Renal cortical epithelial cell (primary cell): ENCODE measurements around the gene OR5A2. TPM values are rescaled to one million over a fixed set of nuclear protein-coding genes. Genes with fewer than 3 reads are reported as not detected.
"Not testable (repeated sequence)": the region's sequence is repeated elsewhere in the genome, so short reads cannot be mapped to it uniquely, and the experiment has no call there.

ENCODE experiments used
- DNase-seq: peaks from one replicate; pipeline ENCODE4 v3.0.0-alpha.2; 2011; ENCODE audit warnings: low read depth
- total RNA-seq: library from RNA; depleted of rRNA; stranded (reverse); fragments of >200 nt; gene quantifications from 2 replicates; pipeline ENCODE4 v1.2.3, GENCODE V29; 2014

The OR5A2 gene
- total RNA-seq = not detected in 2 replicates

DNA sequence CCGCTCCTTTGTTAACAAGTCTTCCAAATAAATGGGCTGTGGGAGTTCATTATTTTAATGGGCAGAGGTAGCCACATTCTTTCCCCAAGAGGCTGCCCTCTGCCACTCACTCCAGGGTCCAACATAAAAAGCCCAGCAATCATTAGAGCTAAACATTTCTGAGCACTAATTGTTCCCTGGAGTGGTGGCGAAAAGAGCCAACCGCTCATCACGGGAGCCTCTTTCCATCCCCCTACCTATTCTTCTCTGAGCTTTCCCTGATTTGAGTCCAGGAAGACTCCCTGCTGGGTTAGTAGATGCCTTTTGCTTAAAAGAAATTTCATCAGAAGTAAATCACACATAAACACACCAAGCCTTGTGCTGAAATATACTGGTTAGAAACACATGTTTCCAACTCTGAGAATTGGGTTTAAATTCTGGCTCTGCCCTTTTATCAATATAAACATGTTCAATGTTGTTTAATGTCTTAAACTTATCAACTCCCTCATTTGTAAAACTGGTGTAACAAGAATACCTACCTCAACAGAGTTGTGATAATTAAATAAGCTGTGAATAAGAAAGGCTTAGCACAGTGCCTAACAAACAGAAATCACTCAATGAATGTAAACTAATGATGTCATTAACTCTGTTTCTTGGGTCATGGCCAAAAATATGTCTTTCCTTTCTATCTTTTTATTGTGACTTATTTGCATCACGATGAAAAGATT lies at the start of gene OR5A2:
OR5A2 (minus strand) TSS at position 53 of the 707 bp plus-strand sequence. CDS start 3,460 bp downstream, outside the sequence.
- DNase-seq = no peak

DNA sequence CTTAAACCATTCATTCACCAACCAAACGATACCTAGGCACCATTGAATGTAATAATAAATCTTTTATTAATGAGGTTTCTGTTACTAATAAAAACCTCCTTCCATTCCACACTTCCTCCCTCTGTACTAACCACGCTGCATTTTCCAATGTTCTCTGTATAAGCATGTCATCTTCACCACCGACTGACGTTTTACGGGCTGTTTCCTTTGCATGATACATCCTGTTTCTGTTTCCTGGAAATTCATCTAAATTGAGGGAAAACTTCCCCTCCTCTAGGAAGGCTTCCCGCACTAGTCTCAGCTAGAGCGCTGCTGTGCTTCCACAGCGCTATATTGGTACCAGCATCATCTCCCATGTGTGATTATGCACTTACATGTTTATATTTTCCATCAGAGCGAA lies 49.0 kb upstream of the OR5A2 start:
- DNase-seq = no peak

DNA sequence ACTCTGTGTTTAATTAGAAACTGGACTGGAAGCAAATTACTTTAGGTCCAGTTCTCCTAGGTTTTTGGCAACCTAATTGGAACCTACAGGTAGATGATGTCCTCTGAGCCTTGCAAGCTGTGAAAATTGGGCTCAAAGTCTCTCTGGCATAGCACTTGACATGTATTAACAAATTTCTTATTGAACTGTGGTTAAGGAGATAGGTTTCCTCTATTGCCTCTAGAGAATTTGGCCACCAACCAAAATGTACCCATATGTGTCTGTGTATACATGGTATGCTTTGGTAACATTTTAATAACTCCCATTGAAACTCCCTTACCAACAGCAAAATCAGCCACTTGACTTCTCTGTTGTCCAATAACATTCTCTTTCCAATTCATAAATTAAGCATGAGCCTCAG lies 46.8 kb upstream of the OR5A2 start, which contains the start of gene OR4D10:
OR4D10 (plus strand) TSS at position 301 of the 400 bp plus-strand sequence. CDS start 4,115 bp downstream, outside the sequence.
- DNase-seq = no peak

DNA sequence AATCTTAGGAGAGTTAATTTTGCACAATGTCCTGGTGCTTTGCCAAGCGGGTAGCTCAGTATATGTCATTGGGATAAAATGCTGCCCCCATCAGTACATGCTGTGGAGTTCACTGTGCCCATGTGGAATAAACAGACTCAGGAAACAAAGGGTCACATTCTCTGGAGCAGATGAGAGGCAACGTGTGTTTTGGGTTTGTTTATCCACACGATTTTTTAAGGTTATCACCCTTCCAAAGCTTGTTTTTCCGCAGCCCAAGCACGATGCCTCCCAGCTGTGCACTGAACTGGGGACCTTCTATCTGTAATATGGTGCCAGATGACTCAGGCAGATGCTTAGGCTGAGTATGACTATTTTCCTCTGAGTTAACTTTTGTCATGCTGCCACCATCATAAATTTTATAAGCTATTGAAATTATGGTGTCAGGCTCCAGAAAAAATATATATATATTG lies 37.0 kb upstream of the OR5A2 start:
- no peak for DNase-seq

DNA sequence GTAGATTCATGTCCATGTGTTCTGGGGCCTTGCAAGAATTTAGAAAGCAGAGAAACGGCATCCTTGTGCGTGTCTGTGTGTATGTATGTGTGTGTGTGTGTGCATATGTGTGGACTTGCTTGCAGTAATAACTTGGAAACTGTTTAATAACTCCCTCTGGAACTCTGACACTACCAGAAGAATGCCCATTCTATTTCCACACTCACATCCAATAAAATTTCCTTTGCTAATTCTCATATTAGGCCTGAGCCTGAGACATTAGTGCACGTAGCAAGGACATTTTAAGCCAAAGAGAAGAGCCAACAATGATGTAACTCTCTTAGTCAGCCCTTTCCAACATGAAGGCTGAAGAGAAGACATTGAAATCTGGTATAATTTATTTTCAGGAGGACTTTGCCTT lies 33.7 kb upstream of the OR5A2 start:
- no peak for DNase-seq

DNA sequence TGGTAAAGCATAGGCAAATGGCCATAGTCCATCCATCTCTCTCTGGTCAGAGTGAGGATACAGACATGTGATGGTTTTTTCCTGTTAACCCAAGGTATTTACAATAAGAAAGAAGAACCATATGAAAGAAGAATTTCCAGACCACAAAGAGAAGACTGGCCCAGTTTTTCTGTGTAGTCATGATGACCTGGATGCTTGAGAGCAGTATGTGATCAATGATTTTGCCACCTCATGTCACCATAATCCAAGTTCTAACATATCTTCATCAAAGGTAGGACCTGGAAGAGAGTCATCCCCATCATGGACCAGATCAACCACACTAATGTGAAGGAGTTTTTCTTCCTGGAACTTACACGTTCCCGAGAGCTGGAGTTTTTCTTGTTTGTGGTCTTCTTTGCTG lies 30.4 kb upstream of the OR5A2 start, which contains the start of gene OR4D6:
OR4D6 (plus strand) TSS at position 301 of the 400 bp plus-strand sequence; CDS start at position 301, 0 bp downstream.
- DNase-seq = no peak

DNA sequence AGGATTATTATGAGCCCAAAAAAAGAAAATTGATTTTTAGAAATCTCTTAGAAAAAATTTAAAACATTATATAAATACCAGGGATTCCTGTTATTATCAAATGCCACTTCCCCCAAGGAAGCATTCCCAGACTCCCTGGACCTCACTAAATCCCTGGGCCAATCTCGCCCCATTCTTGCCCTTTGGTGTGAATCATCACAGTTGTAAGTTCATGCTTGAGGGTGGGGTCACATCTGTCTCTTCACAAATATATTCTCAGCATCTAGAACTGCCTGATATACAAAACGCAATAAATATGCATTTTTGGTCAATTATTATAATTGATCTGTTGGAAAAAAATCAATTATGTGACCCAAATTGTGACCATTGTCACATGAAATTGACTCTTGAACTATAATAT lies 22.3 kb upstream of the OR5A2 start:
- no peak for DNase-seq

- not testable (repeated sequence) for DNase-seq
These were observed 19.4 kb upstream of the OR5A2 start for GRCh38 chr11:59445624-59446023.

DNA sequence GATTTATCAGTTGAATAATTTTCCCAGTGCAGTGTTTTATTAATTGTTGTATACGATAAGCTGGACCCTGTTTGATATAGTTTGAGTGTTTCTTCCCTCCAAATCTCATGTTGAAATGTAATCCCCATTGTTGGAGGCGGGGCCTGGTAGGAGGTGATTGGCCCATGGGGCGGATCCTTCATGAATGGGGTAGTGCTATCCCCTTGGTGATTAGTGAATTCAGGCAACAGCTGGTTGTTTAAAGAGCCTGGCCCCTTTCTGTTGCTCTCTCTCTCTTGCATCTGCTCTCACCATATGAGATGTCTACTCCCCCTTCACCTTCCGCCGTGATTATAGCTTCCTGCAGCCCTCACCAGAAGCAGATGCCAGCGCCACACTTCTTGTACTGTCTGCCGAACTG lies 11.6 kb upstream of the OR5A2 start:
- no peak for DNase-seq

DNA sequence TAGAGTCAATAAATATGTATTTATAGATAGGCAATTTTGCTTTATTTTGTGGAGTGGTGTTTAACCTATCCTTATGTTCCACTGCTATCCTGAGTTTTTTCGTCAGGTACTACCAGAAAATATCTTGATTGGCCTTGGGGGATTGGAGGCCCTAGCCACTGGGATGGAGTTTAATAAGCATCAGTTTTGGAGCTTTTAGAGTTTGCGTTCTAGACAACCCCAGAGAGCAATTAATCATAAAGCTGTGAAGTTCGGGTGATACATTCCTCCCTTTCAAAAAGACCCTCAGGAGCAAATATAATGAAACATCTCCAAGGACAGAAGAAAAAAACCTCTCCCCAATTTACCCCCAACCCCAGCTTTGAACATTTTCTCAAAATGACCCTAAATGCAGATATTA lies 10.0 kb upstream of the OR5A2 start, which contains the start of gene OR5A1:
OR5A1 (plus strand) TSS at position 301 of the 400 bp plus-strand sequence. CDS start 6,700 bp downstream, outside the sequence.
- no peak for DNase-seq

- peak; percentile 52 for DNase-seq
These were observed 3.8 kb upstream of the OR5A2 start for GRCh38 chr11:59429924-59430516.

GRCh38 chr11:59427068-59427382 lies 812 bp upstream of the OR5A2 start:
- no peak for DNase-seq

GRCh38 chr11:59425131-59425530 lies 1.1 kb downstream of the OR5A2 start:
- no peak for DNase-seq

- DNase-seq = no peak
These were observed 2.4 kb downstream of the OR5A2 start for GRCh38 chr11:59423835-59424234.

DNA sequence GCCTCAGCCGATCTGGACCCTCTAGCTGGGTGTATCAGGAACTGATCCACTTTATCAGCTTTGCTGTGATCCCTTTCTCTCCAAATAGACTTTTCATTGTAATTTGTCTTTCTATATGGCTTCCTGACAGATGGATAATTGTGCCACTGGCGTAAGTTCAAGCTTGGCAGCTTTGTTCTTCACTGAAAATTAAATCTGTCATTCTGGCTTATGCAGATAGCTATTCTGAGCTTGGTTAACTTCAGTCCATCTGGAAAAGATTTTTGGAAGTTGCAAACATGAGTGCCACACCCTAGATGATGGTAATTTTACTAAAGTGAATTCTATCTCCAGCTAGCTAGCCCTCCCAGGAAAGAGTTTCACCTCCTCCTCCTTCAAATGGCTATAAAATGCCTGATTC lies 8.1 kb downstream of the OR5A2 start:
- no peak for DNase-seq

- no peak for DNase-seq
These were observed 9.2 kb downstream of the OR5A2 start for GRCh38 chr11:59417023-59417422.

- no peak for DNase-seq
These were observed 9.6 kb downstream of the OR5A2 start for GRCh38 chr11:59416613-59417012.

DNA sequence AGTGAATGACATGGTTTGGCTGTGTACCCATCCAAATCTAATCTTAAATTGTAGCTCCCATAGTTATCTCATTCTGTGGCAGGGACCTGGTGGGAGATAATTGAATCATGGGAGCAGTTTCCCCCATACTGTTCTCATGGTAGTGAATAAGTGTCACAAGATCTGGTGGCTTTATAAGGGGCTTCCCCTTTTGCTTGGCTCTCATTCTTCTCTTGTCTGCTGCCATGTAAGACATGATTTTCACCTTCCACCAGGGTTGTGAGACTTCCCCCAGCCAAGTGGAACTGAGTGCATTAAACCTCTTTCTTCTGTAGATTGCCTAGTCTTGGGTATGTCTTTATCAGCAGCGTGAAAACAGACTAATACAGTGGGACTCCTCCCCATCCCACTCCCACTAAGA lies 11.1 kb downstream of the OR5A2 start:
- DNase-seq = no peak

DNA sequence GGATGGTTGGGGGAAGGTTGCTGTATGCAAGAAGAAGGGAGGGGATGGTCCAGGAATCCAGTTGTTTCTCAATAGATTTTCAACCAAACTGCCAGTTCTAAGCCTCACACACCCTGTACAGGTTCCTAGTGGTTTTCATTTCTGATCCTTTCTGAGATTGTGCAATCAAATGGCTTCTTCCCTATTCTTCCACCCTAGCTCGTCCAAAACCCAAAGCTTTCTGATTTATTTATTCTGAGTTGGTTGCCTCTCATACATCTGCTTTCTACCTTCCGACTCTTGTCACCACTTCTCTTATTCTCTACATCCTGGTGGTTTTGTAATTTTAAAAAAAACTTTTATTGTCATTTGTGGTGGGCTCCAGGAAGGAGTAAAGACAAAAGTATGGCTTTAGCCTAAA lies 12.6 kb downstream of the OR5A2 start:
- DNase-seq = no peak

- no peak for DNase-seq
These were observed 22.7 kb downstream of the OR5A2 start for GRCh38 chr11:59403546-59403945.

GRCh38 chr11:59401262-59401552 lies 25.0 kb downstream of the OR5A2 start:
- DNase-seq = no peak

DNA sequence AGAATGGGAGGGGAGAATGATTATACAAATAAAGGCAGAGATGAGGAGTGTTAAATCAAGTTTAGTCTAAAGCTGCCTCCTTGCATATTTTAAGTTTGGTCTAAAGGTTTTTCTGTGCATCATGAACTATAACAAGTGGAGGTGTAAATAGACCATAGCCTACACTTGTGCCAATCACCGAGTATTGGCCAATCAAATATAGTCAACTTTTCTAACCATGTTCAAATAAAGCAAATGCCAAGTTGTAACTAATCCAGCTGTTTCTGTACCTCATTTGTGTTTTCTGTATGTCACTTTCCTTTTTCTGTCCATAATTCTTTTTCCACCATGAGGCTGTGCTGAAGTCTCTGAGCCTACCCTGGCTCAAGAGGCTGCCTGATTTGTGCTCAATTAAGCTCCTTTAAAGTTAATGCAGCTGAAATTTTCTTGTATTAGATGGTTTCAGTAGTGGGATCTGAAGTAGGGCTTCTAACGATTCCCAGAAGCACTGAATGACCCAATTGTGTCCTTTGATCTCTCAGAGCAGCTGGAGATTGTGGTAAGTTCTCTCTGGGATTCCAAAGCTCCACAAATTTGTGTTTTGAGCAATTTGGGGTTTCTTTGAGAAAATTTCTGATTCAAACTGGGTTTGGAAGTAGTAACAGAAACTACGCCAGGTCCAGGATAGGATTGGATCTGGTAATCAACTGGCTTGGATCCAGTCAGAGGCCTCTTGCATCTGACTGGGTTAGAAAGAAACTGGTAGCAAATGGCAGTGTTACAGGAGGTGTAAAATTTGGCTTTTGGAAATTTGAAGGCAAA lies 25.6 kb downstream of the OR5A2 start:
- no peak for DNase-seq

DNA sequence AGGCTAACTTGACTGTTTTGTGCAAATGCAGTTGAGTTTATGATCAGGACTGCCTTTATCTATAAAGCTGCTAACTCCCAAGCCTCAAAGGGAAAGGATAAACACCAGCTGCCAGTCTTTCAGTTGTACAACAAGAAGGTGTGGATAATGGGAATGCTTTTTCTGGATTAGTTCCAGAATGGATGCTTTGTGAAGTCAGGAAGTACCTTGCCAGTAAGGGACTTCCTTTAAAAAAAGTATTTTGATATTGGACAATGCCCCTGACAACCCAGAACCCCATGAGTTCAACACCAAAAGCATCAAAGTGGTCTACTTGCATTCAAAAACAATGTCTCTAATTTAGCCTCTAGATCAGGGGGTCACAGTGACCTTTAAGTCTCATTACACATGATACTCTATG lies 32.0 kb downstream of the OR5A2 start:
- DNase-seq = no peak
